Right lobe of liver (tissue), 4 donors: ENCODE data around the gene MYO5B.

Experiments used
- CTCF ChIP-seq, 4 donors: fragments of 200-600 bp in 3 of 4; fragments of 450-650 bp in 1 of 4; IDR thresholded peaks; one replicate each; pipeline versions ENCODE4 v1.5.1 to v1.8.0; 2016 to 2022; ENCODE audit warnings: antibody characterized with exemption in 4 of 4, mild to moderate bottlenecking in 2 of 4
- POLR2A ChIP-seq: fragments of 450-650 bp; IDR thresholded peaks from one replicate; pipeline ENCODE4 v1.6.1; 2017; ENCODE audit warnings: antibody characterized with exemption, mild to moderate bottlenecking
- donor health status: DM: no; HTN: no; CAD: no.
- donor health status: DM: no; HTN: no; CAD: no.
- donor health status: DM: no; HTN: yes; CAD: no.

GRCh38 chr18:50099725-50100407 is 95.1 kb downstream of the MYO5B start:
- TF ChIP-seq CTCF (IDR thresholded peaks at IDR 0.05) = no peak
- no peak for TF ChIP-seq POLR2A
